Fibroblast of pulmonary artery (primary cell): ENCODE data around the gene ZNF850.
"Not testable (repeated sequence)": the region's sequence is repeated elsewhere in the genome, so short reads cannot be mapped to it uniquely, and the experiment has no call there.

Experiments used
- DNase-seq: peaks from one replicate; pipeline ENCODE4 v3.0.0-alpha.2; 2010; ENCODE audit warnings: low read depth
- H3K4me3 ChIP-seq: replicated peaks from 2 replicates; pipeline ENCODE4 v1.5.1; 2011; ENCODE audit warnings: low read depth, mild to moderate bottlenecking, control low read depth, low read length, moderate library complexity
- TF ChIP-seq, protein P1 (sequence below): IDR thresholded peaks from 2 replicates; pipeline ENCODE4 v1.5.1; 2011; ENCODE audit warnings: mild to moderate bottlenecking, control low read depth, low read length, inconsistent platforms; ENCODE audit errors: missing control alignments

Gene ZNF850

DNA sequence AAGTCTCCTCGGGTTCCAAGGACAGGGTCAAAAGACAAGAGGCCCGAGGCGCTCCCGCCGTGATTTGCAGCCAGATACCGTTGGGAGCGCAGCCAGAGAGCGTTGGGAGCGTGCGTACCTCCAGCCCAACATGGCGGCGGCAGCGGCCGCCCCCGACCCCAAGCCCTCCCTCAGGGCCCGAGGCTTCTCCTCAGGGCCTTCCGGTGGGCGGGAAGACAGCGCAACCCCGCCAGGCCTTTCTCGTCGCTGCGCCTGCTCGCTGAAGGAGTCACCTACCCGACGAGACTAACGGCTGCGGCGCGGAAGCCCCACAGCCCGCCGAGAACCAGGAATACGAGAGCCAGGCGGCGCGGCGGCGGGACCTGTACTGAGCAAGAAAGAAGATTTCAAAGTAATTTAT, 3.2 kb upstream of the ZNF850 start:
- H3K4me3 ChIP-seq: no peak overlapping the region
- TF ChIP-seq, protein P1, sequence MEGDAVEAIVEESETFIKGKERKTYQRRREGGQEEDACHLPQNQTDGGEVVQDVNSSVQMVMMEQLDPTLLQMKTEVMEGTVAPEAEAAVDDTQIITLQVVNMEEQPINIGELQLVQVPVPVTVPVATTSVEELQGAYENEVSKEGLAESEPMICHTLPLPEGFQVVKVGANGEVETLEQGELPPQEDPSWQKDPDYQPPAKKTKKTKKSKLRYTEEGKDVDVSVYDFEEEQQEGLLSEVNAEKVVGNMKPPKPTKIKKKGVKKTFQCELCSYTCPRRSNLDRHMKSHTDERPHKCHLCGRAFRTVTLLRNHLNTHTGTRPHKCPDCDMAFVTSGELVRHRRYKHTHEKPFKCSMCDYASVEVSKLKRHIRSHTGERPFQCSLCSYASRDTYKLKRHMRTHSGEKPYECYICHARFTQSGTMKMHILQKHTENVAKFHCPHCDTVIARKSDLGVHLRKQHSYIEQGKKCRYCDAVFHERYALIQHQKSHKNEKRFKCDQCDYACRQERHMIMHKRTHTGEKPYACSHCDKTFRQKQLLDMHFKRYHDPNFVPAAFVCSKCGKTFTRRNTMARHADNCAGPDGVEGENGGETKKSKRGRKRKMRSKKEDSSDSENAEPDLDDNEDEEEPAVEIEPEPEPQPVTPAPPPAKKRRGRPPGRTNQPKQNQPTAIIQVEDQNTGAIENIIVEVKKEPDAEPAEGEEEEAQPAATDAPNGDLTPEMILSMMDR: no peak
- no peak for DNase-seq

- TF ChIP-seq, protein P1: no peak
- DNase-seq: no peak
- peak overlapping the region; percentile 75 for H3K4me3 ChIP-seq
Observed at GRCh38 chr19:36773223-36773579, 594 bp upstream of the ZNF850 start.

DNA sequence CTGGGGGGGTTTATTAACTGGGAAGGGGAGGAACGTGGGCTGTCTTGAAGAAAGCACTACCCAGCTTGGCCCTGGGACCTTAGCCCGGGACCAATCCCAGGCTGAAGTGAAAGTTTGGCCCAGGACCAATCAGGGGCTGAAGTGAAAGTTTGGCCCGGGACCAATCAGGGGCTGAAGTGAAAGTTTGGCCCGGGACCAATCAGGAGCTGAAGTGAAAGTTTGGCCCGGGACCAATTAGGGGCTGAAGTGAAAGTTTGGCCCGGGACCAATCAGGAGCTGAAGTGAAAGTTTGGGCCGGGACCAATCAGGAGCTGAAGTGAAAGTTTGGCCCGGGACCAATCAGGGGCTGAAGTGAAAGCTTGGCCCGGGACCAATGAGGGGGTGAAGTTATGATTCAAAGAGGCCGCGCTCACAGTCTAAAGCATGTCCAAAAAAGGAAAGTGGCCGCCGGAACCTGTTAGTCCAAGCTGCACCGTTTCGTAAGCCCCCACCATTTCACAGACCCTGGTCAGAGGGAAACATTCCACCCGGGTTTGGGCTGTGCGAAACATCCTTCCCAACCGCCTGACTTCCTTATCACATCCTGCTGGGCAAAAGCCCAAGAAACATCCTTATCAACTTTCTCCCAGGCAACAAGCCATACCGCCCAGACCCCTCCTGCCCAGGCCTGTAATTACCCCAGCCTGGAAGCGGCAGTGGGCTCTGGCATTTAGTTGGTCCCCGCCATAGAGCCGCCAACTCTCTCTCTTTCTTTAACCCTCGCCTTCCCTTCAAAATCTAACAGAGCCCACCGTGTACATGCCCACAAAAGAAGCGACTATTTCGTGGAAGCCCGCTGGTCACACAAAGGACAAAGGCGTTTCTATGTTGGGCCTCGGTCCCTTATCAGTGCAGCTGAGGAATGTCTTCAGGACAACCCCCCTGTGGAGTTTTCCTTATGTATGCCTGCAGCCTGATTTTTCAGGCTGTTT, 1.1 kb downstream of the ZNF850 start:
- H3K4me3 ChIP-seq: peak overlapping the region; percentile 75
- TF ChIP-seq, protein P1: no peak
- DNase-seq: peak; percentile 94

DNA sequence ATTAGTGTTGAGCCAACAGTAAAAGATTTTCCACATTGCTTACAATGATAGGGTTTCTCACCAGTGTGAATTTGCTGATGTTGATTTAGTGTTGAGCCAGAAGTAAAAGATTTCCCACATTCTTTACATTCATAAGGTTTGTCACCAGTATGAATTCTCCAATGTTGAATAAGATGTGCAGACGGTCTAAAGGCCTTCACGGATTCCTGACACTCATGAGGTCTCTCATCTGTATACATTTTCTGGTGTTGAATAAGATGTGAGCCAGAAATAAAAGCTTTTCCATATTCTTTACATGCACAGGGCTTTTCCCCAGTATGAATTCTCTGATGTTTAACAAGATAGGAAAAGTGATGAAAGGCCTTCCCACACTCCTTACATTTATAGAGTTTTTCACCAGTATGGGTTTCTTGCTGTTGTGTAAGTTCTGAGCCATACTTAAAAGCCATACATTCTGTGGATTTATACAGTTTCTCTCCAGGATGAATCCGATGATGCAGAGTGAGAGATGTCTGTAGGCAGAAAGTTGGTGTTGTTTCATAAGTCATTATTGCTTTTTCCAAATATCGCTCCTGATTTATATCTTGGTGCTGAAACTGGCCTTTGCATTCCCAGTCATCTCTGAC, 22.4 kb downstream of the ZNF850 start:
- no peak for DNase-seq
- TF ChIP-seq, protein P1: no peak
- no peak overlapping the region for H3K4me3 ChIP-seq

GRCh38 chr19:36749613-36750012, 23.0 kb downstream of the ZNF850 start:
- not testable (repeated sequence) for H3K4me3 ChIP-seq, DNase-seq

- no peak overlapping the region for H3K4me3 ChIP-seq
- DNase-seq: no peak
- TF ChIP-seq, protein P1: no peak
Observed at GRCh38 chr19:36748431-36749275, 24.0 kb downstream of the ZNF850 start.

DNA sequence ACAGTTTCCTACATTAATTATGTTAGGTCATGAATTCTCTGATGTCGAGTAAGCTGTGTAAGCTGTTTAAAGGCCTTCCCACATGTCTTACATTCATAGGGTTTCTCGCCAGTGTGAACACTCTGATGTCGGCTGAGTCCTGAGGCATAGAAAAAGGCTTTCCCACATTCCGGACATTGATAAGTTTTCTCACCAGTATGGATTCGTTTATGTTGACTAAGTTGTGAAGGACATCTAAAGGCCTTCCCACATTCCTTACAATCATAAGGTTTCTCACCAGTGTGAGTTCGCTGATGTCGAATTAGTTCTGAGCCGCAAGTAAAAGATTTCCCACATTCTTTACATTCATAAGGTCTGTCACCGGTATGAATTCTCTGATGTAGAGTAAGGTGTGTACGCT, 24.9 kb downstream of the ZNF850 start:
- H3K4me3 ChIP-seq: no peak overlapping the region
- no peak for DNase-seq
- TF ChIP-seq, protein P1: no peak
